Measurements from ENCODE around the gene TIMM21.

- TF ChIP-seq, protein P1, sequence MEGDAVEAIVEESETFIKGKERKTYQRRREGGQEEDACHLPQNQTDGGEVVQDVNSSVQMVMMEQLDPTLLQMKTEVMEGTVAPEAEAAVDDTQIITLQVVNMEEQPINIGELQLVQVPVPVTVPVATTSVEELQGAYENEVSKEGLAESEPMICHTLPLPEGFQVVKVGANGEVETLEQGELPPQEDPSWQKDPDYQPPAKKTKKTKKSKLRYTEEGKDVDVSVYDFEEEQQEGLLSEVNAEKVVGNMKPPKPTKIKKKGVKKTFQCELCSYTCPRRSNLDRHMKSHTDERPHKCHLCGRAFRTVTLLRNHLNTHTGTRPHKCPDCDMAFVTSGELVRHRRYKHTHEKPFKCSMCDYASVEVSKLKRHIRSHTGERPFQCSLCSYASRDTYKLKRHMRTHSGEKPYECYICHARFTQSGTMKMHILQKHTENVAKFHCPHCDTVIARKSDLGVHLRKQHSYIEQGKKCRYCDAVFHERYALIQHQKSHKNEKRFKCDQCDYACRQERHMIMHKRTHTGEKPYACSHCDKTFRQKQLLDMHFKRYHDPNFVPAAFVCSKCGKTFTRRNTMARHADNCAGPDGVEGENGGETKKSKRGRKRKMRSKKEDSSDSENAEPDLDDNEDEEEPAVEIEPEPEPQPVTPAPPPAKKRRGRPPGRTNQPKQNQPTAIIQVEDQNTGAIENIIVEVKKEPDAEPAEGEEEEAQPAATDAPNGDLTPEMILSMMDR (IDR thresholded peaks at IDR 0.05) = peak in 2 of 4 experiments; percentile 12 to 31
- TF ChIP-seq POLR2A (IDR thresholded peaks at IDR 0.05) (peak; percentile 33), POLR2AphosphoS5 (IDR thresholded peaks at IDR 0.05) (peak; percentile 96)
Observed at GRCh38 chr18:74147779-74148542, at the start of gene TIMM21, which contains the start of gene FBXO15.
